ENCODE measurements around the gene PDLIM3. TPM values are rescaled to one million over a fixed set of nuclear protein-coding genes. Genes with fewer than 3 reads are reported as not detected.

Gene PDLIM3
- total and polyA plus RNA-seq, 2 experiments from 2014 or later = 23.6 to 35.2 TPM

- Histone ChIP-seq H3K36me3 (no peaks in the 10 kb centered on the region), H3K9me3 (ENCODE audit: low read depth) (no peaks in the 10 kb centered on the region), H3K27ac (no peak overlapping the region), H3K27me3 (peaks cover 9% of the 10 kb centered on the region), H3K4me3 (no peak overlapping the region), H3K4me1 (ENCODE audit: low read depth) (peaks cover 5% of the 10 kb centered on the region)
- no peak for TF ChIP-seq CTCF (IDR thresholded peaks at IDR 0.05; ENCODE audit: low read depth, low read length)
- no peak for DNase-seq (ENCODE audit: low read depth in 1 of 2, low spot score in 1 of 2)
These were observed 70.4 kb downstream of the PDLIM3 start for GRCh38 chr4:185464887-185465286.

DNA sequence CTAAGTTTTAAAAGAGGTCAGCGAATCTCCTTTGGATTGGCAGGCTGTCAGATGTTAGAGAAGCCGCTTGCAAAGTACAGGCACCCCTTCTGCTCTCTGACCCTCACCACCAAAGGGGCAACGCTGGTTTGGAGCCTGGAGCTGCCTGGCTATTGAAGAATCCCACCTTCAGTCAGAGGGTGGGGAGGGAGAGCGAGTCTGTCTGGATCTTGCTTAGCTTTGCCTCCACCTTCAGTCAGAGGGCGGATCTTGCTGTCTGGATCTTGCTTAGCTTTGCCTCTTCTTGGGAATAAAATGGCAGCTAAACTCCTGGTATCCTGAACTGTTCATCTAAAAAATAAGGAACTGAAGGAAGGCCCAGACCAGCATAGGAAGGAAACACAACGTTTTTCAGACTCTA is 71.1 kb downstream of the PDLIM3 start:
- H3K27ac ChIP-seq = peak overlapping the region; percentile 9
- H3K4me1 ChIP-seq (ENCODE audit: low read depth) = peaks cover 5% of the 10 kb centered on the region
- TF ChIP-seq CTCF (IDR thresholded peaks at IDR 0.05; ENCODE audit: low read depth, low read length) = no peak
- H3K36me3 ChIP-seq = no peaks in the 10 kb centered on the region
- no peak overlapping the region for H3K4me3 ChIP-seq
- peak in 1 of 2 donors; percentile 28 for DNase-seq (ENCODE audit: low read depth in 1 of 2, low spot score in 1 of 2)
- peaks cover 9% of the 10 kb centered on the region for H3K27me3 ChIP-seq
- no peaks in the 10 kb centered on the region for H3K9me3 ChIP-seq (ENCODE audit: low read depth)

GRCh38 chr4:185463541-185463940 is 71.8 kb downstream of the PDLIM3 start:
- no peak for TF ChIP-seq CTCF (IDR thresholded peaks at IDR 0.05; ENCODE audit: low read depth, low read length)
- Histone ChIP-seq H3K27ac (peak overlapping the region; percentile 9), H3K4me3 (no peak overlapping the region), H3K4me1 (ENCODE audit: low read depth) (peaks cover 5% of the 10 kb centered on the region), H3K36me3 (no peaks in the 10 kb centered on the region), H3K27me3 (peaks cover 4% of the 10 kb centered on the region), H3K9me3 (ENCODE audit: low read depth) (no peaks in the 10 kb centered on the region)
- no peak for DNase-seq (ENCODE audit: low read depth in 1 of 2, low spot score in 1 of 2)

DNA sequence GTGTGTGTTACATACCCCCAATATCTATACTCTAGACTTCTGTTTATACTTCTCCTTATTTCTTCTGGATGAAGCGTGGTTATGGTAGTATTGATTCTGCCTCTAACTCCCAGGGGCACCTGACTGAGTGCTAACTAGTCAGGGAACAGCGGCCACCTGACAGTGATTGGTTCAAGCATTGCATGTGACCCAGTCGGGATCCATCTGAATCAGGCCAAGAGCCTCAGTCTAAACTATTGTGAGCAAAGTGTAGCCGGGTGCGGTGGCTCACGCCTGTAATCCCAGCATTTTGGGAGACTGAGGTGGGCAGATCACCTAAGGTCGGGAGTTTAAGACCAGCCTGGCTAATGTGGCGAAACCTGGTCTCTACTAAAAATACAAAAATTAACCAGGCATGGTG is 73.7 kb downstream of the PDLIM3 start:
- H3K4me1 ChIP-seq (ENCODE audit: low read depth) = peaks cover 5% of the 10 kb centered on the region
- no peaks in the 10 kb centered on the region for H3K27me3 ChIP-seq
- DNase-seq (ENCODE audit: low read depth in 1 of 2, low spot score in 1 of 2) = no peak
- H3K27ac ChIP-seq = no peak overlapping the region
- no peak for TF ChIP-seq CTCF (IDR thresholded peaks at IDR 0.05; ENCODE audit: low read depth, low read length)
- H3K4me3 ChIP-seq = no peak overlapping the region
- H3K36me3 ChIP-seq = no peaks in the 10 kb centered on the region
- H3K9me3 ChIP-seq (ENCODE audit: low read depth) = no peaks in the 10 kb centered on the region

GRCh38 chr4:185457136-185457535 is 78.2 kb downstream of the PDLIM3 start:
- Histone ChIP-seq H3K4me1 (ENCODE audit: low read depth) (no peaks in the 10 kb centered on the region), H3K27ac (no peak overlapping the region), H3K27me3 (no peaks in the 10 kb centered on the region), H3K4me3 (no peak overlapping the region), H3K9me3 (ENCODE audit: low read depth) (no peaks in the 10 kb centered on the region), H3K36me3 (no peaks in the 10 kb centered on the region)
- peak in 1 of 2 donors; percentile 17 for DNase-seq (ENCODE audit: low read depth in 1 of 2, low spot score in 1 of 2)
- no peak for TF ChIP-seq CTCF (IDR thresholded peaks at IDR 0.05; ENCODE audit: low read depth, low read length)

DNA sequence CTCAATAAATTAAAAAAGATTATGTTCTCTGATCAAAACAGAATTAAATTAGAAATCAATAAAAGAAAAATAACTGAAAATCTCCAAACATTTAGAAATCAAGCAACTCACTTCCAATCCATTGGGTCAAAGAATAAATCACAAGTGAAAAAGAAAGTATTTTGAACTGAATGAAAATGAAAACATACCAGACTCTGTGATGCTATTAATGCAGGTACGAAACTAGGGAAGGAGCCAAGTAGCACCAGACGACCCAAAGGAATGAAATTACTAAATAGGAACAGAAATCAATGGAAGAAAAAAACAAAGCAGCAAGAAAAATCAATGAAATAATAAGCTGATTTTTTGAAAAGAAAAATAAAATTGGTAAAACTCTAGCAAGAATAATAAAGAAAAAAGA is 79.2 kb downstream of the PDLIM3 start:
- no peak for DNase-seq (ENCODE audit: low read depth in 1 of 2, low spot score in 1 of 2)
- H3K36me3 ChIP-seq = no peaks in the 10 kb centered on the region
- no peak overlapping the region for H3K27ac ChIP-seq
- no peak overlapping the region for H3K4me3 ChIP-seq
- no peaks in the 10 kb centered on the region for H3K27me3 ChIP-seq
- no peaks in the 10 kb centered on the region for H3K9me3 ChIP-seq (ENCODE audit: low read depth)
- H3K4me1 ChIP-seq (ENCODE audit: low read depth) = no peaks in the 10 kb centered on the region
- no peak for TF ChIP-seq CTCF (IDR thresholded peaks at IDR 0.05; ENCODE audit: low read depth, low read length)
